Measurements from ENCODE around the gene SLC4A3.

Gene SLC4A3

GRCh38 chr2:219612577-219613286 lies 14.7 kb upstream of the SLC4A3 start:
- DNase-seq, result no peak

GRCh38 chr2:219613461-219614070 lies 13.9 kb upstream of the SLC4A3 start:
- DNase-seq, result no peak

DNA sequence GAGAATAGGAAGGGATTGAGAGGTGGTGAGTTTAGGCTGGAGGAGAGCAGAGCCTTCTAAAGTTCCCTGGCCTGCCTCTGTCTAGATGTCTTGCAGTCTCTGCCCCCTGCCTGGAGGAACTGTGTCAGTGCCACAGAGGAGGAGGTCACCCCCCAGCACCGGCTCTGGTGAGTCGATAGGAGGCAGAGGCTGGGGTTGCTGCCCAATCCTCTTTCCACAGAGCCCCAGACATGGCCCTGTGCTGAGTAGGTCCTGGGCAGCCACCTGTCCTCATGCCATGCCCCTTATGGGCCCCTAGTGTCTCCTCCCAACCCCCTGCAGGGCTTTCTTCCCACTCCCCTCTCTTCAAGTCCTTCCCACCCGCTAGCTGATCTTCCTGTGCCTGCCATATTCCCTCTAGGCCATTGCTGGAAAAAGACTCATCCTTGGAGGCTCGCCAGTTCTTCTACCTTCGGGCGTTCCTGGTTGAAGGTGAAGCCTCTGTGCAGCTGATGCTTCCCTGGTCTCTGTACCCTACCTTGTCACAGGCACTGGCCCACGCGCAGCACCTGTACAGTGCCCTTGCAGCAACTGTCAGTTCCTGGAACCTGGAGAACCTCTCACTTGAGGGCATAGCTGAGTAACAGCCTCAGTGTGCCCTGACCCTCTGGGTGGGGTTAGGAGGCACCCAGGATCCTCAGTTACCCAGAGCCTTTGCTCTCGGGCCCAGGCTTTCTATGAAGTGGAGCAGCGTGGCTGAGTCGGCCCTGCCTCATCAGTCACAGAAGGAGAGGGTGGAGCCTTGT lies 13.2 kb upstream of the SLC4A3 start:
- DNase-seq, result no peak

DNA sequence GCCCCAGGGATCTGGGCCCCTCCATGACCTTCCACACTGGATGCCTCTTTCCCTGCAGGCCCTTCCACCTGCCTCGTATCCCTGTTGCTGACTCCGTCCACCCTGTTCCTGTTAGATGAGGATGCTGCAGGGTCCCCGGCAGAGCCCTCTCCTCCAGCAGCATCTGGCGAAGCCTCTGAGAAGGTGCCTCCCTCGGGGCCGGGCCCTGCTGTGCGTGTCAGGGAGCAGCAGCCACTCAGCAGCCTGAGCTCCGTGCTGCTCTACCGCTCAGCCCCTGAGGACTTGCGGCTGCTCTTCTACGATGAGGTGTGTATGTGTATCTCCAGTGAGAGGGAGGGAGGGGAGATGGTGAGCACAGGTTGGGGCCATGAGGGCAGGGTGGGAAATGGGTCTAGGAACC lies 12.4 kb upstream of the SLC4A3 start:
- no peak for DNase-seq

GRCh38 chr2:219615894-219616293 lies 11.5 kb upstream of the SLC4A3 start:
- no peak for DNase-seq

DNA sequence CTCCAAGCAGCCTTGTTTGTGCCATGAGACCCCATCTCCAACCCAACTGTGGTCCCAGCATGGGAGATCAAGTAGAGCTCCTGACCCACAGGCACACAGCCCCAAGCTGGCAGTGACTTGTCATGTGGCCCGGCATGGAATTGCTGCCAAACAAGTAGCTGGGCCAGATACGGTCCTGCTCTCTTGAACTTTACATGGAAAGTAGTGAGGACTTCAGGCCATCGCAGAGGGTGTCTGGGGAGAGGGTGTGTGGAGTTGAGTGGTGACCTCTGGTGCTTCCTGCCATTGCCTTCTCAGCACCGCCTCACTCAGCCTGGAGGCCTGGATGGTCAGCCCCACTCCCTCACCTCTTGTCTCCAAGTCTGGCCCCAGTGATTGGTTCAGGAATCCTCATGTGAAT lies 10.9 kb upstream of the SLC4A3 start:
- DNase-seq, result no peak

- DNase-seq, result no peak
Measured at GRCh38 chr2:219618733-219619122, 8.7 kb upstream of the SLC4A3 start.

DNA sequence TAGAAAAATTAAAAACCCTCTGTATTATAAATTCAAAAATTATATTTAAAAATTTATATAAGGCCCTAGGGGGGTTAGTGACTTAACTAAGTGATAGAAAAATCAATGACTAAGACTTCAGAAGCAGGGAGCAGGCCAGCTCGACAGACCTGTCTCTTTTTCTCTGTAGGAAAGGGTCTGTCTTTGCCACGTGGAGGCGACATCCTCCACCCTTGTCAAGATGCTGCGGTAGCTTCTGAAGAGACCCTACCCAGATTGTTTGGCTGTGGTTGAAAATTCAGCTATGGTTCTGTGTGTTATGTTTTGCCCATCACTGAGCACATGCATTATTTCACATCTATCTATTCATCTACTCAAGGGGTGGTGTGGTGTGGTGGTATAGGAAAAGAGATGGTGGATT lies 8.2 kb upstream of the SLC4A3 start:
- DNase-seq, result peak; percentile 31

- no peak for DNase-seq
Measured at GRCh38 chr2:219620546-219620945, 6.9 kb upstream of the SLC4A3 start.

GRCh38 chr2:219621935-219622334 lies 5.5 kb upstream of the SLC4A3 start:
- DNase-seq, result no peak

- no peak for DNase-seq
Measured at GRCh38 chr2:219622472-219622871, 5.0 kb upstream of the SLC4A3 start.

- no peak for DNase-seq
Measured at GRCh38 chr2:219624565-219624964, 2.9 kb upstream of the SLC4A3 start.

- no peak for DNase-seq
Measured at GRCh38 chr2:219625179-219625578, 2.3 kb upstream of the SLC4A3 start.

DNA sequence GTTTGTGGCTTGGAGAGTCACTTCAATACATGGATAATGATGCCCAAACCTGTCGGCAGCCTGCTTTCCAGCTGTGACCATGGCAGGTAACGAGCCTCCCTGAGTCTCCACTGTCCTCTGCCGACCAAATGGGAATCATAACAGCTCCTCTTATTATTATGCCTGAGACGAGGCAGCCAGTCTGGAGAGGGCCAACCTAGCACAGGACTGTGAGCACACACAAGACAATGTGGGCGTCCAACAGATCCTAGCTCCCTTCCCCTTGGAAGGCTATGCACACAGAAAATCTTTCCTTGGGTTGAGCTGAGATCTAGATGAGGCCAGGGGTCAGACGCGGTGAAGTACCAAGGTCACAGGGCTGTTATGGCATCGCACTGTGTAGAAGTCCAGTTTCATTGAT lies 890 bp upstream of the SLC4A3 start:
- DNase-seq, result no peak

- no peak for DNase-seq
Measured at GRCh38 chr2:219628235-219628985, 980 bp downstream of the SLC4A3 start.

DNA sequence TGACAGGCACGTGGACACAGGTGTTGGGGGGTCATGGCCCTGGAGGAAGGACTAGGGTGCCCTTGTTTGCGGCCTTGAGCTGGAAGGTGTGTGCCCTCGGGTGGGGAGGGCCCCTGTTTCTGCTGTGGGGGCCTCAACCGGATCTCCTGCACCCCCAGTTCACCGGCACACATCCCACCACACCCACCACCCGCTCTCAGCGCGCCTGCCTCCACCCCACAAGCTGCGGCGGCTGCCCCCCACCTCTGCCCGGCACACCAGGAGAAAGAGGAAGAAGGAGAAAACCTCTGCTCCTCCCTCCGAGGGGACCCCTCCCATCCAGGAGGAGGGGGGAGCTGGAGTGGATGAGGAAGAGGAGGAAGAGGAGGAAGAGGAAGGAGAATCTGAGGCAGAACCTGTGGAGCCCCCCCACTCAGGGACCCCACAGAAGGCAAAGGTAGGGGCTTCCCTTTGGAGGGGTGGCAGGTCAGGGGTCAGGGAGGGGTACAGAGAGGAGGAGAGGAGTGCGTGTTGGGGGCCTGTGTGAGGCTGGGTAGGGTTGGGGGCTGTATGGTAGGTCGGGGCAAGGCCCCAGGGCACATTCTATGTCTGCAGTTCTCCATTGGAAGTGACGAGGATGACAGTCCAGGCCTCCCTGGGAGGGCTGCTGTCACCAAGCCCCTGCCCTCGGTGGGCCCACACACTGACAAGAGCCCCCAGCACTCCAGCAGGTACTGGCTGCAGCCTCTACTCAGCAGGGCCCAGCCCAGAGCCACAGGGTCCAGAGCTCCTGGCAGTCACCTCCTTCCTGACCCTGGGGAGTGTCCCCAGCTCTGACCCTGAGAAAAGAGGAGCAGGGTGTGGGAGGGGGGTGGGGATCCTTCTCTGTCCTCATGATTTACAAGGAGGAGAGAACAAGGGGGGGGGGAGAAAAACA lies 1.8 kb downstream of the SLC4A3 start:
- peak; percentile 68 for DNase-seq

DNA sequence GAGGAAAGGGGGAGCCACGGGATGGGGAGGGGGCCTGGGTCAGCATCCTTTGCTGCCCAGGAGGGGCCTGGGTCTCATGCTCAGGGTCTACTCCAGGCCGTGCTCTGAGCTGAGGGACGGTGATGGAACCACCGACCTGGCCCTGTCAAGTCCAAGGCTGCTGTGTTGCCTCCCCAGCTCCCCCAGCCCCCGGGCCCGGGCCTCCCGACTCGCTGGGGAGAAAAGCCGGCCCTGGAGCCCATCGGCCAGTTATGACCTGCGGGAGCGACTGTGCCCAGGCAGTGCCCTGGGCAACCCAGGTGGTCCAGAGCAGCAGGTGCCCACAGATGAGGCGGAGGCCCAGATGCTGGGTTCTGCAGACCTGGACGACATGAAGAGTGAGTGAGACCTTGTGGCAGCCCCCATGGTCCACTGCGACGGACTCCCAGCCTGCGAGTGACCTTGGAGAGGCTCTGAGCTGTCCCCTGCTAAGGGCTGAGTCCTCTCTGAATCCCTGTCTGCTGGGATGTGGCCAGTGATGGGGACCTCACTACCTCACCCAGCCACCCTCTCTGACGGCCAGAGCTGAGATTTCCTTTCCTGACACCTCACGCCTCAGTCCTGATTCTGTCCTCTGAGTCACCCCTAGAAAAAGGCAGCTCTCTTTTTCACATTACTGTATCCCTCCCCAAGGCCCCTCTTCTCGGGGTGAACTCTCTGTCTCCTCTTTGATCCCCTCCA lies 2.7 kb downstream of the SLC4A3 start:
- no peak for DNase-seq

GRCh38 chr2:219630770-219631405 lies 3.5 kb downstream of the SLC4A3 start:
- DNase-seq, result peak; percentile 34

DNA sequence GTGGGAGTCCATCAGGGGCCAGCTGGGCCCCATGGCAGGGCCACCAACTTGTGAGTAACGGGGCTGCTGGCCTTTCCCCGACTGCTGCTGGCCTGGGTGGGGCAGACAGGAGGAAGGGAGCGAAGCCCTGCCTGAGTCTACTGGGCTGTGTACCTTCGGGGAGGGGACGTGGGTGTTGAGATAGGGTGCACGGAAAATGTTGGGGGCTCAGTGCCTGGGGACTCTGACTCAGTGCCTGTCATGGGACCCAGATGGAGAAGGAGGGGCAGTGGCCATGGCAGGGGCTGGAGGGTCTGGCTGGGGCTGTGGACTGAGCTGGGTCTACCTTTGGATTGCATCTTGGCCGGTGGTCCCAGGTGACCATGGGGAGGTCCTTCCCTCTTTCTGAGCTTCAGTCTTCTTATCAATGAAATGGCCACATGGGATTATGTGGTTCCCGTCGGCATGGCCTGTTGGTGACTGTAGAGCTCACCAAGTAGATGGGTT lies 4.0 kb downstream of the SLC4A3 start:
- DNase-seq, result no peak

GRCh38 chr2:219631904-219632759 lies 4.7 kb downstream of the SLC4A3 start:
- no peak for DNase-seq
